ENCODE data around the gene RADIL. TPM values are rescaled to one million over a fixed set of nuclear protein-coding genes. Genes with fewer than 3 reads are reported as not detected.

Gene RADIL
- total and polyA plus RNA-seq, 2 of the 13 experiments (the other 11 are each of a cell fraction or from before 2014, with no cell fraction given) = 0.05 to 0.09 TPM

GRCh38 chr7:4842319-4843064 lies 41.0 kb downstream of the RADIL start (continued):
- TF ChIP-seq ZNF260 (CRISPR knock-in tag; IDR thresholded peaks at IDR 0.05; ENCODE audit: borderline replicate concordance, low read depth) = no peak
- TF ChIP-seq GZF1 (CRISPR knock-in tag; IDR thresholded peaks at IDR 0.05) = no peak
- TF ChIP-seq ZNF605 (CRISPR knock-in tag; IDR thresholded peaks at IDR 0.05) = no peak
- TF ChIP-seq ZNF788 (CRISPR knock-in tag; IDR thresholded peaks at IDR 0.05; ENCODE audit: borderline replicate concordance) = no peak; the same call in 1 of the 2 replicates
- TF ChIP-seq ZNF710 (CRISPR knock-in tag; IDR thresholded peaks at IDR 0.05; ENCODE audit: borderline replicate concordance) = no peak
- TF ChIP-seq FOXM1 (CRISPR knock-in tag; IDR thresholded peaks at IDR 0.05) = no peak
- TF ChIP-seq MBNL3 (CRISPR knock-in tag; conservative IDR thresholded peaks at IDR 0.05) = no peak
- no peak for TF ChIP-seq PHF5A (CRISPR knock-in tag; IDR thresholded peaks at IDR 0.05; ENCODE audit: low read depth, unreplicated experiment)
- no peak for TF ChIP-seq ZNF550 (CRISPR knock-in tag; IDR thresholded peaks at IDR 0.05; ENCODE audit: borderline replicate concordance)
- no peak for TF ChIP-seq ATF6 (CRISPR knock-in tag; conservative IDR thresholded peaks at IDR 0.05)
- no peak for TF ChIP-seq ZNF746 (CRISPR knock-in tag; IDR thresholded peaks at IDR 0.05)
- TF ChIP-seq EHMT2 (IDR thresholded peaks at IDR 0.05; ENCODE audit: borderline replicate concordance, low read depth, low read length) = no peak
- TF ChIP-seq ZNF282 (IDR thresholded peaks at IDR 0.05; ENCODE audit: partially characterized antibody) = no peak
- TF ChIP-seq ZNF720 (CRISPR knock-in tag; IDR thresholded peaks at IDR 0.05) = no peak
- TF ChIP-seq, protein P1, sequence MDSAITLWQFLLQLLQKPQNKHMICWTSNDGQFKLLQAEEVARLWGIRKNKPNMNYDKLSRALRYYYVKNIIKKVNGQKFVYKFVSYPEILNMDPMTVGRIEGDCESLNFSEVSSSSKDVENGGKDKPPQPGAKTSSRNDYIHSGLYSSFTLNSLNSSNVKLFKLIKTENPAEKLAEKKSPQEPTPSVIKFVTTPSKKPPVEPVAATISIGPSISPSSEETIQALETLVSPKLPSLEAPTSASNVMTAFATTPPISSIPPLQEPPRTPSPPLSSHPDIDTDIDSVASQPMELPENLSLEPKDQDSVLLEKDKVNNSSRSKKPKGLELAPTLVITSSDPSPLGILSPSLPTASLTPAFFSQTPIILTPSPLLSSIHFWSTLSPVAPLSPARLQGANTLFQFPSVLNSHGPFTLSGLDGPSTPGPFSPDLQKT (CRISPR knock-in tag; IDR thresholded peaks at IDR 0.05; ENCODE audit: borderline replicate concordance) = no peak
- TF ChIP-seq HOXA3 (CRISPR knock-in tag; IDR thresholded peaks at IDR 0.05) = peak; percentile 17; the same call in 1 of the 2 replicates
- TF ChIP-seq RERE (CRISPR knock-in tag; IDR thresholded peaks at IDR 0.05; ENCODE audit: low read depth) = no peak
- TF ChIP-seq CREM (IDR thresholded peaks at IDR 0.05) = no peak
- no peak for TF ChIP-seq CREM (CRISPR knock-in tag; IDR thresholded peaks at IDR 0.05)
- TF ChIP-seq MIER2 (CRISPR knock-in tag; IDR thresholded peaks at IDR 0.05) = no peak
